WI38 (cell line): ENCODE results near the gene PSENEN.

Source experiments
- H3K4me3 ChIP-seq: 2 replicates; pipeline ENCODE4 v1.5.1; 2011; ENCODE audit warnings: low read depth, mild to moderate bottlenecking, control low read depth, low read length
- TF ChIP-seq, protein P1 (sequence below): IDR thresholded peaks from 2 replicates; pipeline ENCODE4 v1.5.1; 2012; ENCODE audit warnings: low read depth, mild to moderate bottlenecking, control low read depth, low read length

Gene PSENEN, protein sequence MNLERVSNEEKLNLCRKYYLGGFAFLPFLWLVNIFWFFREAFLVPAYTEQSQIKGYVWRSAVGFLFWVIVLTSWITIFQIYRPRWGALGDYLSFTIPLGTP

DNA sequence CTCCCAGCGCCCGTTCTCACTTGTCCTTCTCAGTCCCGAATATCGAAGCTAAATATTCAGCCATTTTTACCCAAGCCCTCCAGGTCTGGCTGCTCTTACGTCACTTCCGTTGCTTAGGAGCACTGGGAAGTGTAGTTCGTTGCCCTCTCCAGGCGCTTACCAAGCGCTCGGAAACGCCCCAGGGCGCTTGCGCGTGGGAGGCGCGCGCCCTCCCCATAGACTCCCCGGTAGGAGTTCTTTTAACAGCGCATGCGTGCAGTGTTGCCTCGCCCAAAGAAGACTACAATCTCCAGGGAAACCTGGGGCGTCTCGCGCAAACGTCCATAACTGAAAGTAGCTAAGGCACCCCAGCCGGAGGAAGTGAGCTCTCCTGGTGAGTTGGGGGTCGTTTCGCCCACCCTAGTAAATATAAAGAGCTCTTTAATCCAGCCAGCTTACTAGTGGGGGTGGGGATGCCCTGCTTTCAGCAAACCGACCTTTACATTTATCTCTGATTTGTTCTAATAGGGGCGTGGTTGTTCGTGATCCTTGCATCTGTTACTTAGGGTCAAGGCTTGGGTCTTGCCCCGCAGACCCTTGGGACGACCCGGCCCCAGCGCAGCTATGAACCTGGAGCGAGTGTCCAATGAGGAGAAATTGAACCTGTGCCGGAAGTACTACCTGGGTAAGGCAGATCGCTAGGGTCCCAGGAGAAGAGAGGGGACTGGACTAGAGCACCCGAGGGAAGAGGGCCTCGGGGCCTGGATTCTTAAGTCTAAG lies at the start of gene PSENEN, which contains the start of gene U2AF1L4:
TSS of gene PSENEN (plus strand) at position 324 of the 759 bp plus-strand sequence. CDS start at position 604, 280 bp downstream.
TSS of gene U2AF1L4 (minus strand) at position 91 of the 759 bp plus-strand sequence. CDS start at position 64, 27 bp downstream.
- H3K4me3 ChIP-seq, result peak within 1 kb of the TSS; percentile 94
- TF ChIP-seq, protein P1, sequence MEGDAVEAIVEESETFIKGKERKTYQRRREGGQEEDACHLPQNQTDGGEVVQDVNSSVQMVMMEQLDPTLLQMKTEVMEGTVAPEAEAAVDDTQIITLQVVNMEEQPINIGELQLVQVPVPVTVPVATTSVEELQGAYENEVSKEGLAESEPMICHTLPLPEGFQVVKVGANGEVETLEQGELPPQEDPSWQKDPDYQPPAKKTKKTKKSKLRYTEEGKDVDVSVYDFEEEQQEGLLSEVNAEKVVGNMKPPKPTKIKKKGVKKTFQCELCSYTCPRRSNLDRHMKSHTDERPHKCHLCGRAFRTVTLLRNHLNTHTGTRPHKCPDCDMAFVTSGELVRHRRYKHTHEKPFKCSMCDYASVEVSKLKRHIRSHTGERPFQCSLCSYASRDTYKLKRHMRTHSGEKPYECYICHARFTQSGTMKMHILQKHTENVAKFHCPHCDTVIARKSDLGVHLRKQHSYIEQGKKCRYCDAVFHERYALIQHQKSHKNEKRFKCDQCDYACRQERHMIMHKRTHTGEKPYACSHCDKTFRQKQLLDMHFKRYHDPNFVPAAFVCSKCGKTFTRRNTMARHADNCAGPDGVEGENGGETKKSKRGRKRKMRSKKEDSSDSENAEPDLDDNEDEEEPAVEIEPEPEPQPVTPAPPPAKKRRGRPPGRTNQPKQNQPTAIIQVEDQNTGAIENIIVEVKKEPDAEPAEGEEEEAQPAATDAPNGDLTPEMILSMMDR, result no peak

DNA sequence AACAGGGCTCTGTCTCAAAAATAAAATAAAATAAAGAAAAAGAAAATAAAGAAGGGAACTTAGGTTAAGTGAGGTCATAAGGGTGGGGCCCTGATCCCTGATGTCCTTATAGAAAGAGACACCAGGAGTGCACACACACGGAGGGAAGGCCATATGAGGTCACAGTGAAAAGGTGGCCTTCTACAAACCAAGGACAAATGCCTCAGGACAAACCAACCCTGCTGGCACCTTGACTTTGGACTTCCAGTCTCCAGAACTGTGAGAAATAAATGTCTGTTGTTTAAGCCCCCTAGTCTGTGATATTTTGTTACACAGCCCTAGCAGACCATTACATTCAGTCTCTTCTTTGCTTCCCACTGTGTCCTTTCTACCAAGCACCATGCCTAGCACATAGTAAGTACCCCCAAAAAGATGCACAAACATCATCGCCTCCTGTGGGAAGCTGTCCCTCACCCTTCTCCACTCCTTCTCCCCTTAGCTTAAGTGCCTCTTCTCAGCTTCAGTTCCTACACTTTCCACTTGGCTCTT lies 49.5 kb upstream of the PSENEN start:
- H3K4me3 ChIP-seq, result no peak overlapping the region
- TF ChIP-seq, protein P1, result no peak

DNA sequence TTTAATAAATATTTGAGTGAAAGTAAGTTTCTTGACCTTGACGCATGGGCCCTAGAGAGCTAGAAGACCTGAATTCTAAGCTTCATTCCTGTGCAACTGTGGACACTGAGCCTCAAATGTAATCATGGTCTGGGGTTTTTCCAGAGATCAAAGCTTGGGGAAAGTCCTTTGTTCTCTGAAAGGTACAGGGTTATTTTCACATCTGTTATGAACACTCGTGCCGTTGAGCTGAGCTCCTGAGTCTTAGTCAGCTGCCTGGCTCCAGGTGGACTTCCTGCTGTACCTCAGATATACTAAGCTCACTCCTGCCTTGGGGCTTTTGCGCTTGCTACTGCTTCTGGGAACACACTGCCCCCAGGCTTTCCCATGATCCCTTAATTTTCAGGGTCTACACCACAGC lies 48.6 kb upstream of the PSENEN start:
- no peak overlapping the region for H3K4me3 ChIP-seq
- TF ChIP-seq, protein P1, result no peak

DNA sequence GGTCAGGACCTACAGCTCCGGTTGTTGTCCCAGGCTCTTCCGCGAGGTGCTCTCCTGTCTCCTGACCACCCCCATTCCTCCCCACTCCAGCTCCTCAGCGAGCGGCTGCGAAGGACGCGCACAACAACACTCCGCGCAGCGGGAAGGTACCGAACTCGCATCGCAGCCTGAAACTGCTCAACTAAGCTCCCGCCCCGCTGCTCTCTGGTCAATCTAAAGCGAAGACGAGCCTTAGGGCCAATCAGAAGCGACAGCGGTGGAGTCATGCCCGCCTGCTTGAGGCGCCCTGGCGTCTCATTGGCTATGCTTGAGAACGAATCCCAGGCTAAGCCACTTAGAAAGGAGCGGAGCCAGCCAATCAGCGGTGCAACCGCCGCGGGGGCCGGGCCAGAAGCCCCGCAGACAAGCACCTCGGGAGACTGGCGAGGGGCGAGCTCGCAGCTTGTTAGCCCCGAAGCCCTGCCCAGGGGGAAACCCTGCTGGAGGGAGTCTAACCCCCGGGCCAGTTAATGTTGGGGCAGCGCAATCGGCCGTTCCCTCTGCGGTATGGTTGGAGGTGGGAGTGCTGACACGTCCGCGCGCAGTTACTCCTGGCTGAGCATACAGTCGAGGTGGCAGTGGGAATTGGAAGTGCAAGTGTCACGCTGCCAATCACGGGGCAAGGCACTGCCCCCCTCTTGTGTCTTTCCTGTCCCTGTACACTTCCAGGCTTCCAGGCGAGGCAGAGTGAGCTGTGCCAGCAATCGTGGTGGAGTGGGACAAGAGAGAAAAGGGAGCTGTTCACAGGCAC lies 43.0 kb upstream of the PSENEN start:
- peak overlapping the region; percentile 66 for H3K4me3 ChIP-seq
- TF ChIP-seq, protein P1, result no peak

DNA sequence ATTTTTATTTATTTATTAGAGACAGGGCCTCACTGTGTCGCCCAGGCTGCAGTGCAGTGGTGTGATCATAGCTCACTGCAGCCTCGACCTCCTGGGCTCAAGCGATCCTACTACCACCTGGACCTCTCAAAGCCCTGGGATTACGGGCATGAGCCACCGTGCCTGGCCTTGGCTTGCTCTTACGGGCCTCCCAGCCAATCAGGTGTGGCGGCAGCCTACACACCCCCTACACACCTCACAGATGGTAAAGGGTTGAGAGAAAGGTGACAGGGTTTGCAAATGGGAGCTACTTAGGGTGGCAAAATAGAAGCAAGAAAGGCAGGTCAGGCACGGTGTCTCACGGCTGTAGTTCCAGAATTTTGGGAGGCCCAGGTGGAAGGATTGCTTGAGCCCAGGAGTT lies 42.1 kb upstream of the PSENEN start:
- no peak overlapping the region for H3K4me3 ChIP-seq
- TF ChIP-seq, protein P1, result no peak

DNA sequence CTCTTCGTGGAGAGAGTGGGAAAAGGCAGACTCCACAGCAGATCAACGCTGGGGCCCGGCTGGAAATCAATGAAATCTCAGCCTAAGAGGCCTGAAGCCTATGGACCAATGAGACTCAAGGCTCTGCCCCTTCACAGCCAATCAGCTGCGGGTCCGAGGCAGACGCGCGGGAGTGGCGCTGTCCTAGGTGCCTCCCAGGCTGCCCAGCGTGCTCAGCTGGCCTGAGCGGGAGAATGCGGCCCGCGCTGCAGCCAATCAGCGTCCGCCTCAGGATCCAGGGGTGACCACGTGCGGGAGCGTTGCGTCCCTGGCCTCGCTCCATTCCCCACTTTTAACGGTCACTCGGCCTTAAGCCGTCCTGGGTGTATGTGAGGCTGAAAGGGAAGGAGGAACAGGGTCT lies 41.2 kb upstream of the PSENEN start, which contains the start of gene ZBTB32:
TSS of gene ZBTB32 (plus strand) at position 341 of the 400 bp plus-strand sequence. CDS start 10,069 bp downstream, outside the sequence.
- no peak within 1 kb of the TSS for H3K4me3 ChIP-seq
- TF ChIP-seq, protein P1, result no peak
